H9 (cell line): ENCODE data around the gene PARP9. TPM values are rescaled to one million over a fixed set of nuclear protein-coding genes. Genes with fewer than 3 reads are reported as not detected.

ENCODE experiments used
- DNase-seq: peaks from one replicate; pipeline ENCODE4 v3.0.0-alpha.2; 2017
- H2AFZ ChIP-seq: one replicate; pipeline ENCODE4 v1.6.1; 2013; ENCODE audit warnings: mild to moderate bottlenecking, low read length, control low read depth, moderate library complexity
- H2AK5ac ChIP-seq: 2 replicates; pipeline ENCODE4 v1.6.1; 2013; ENCODE audit warnings: low read length, control low read depth, mixed read lengths; ENCODE audit not compliant: insufficient read length
- H2BK120ac ChIP-seq: one replicate; pipeline ENCODE4 v1.6.1; 2013; ENCODE audit warnings: low read depth, mild to moderate bottlenecking, low read length, control low read depth, inconsistent platforms; ENCODE audit not compliant: poor library complexity, severe bottlenecking
- H2BK12ac ChIP-seq: 2 replicates; pipeline ENCODE4 v1.6.1; 2013; ENCODE audit warnings: low read length, control low read depth, mixed read lengths, low read depth; ENCODE audit not compliant: insufficient read length
- H2BK15ac ChIP-seq: 2 replicates; pipeline ENCODE4 v1.6.1; 2013; ENCODE audit warnings: low read depth, low read length, control low read depth
- H2BK20ac ChIP-seq: one replicate; pipeline ENCODE4 v1.6.1; 2013; ENCODE audit warnings: low read depth, mild to moderate bottlenecking, low read length, control low read depth, inconsistent platforms; ENCODE audit not compliant: poor library complexity, severe bottlenecking
- H2BK5ac ChIP-seq: 2 replicates; pipeline ENCODE4 v1.6.1; 2013; ENCODE audit warnings: low read length, control low read depth, mixed read lengths; ENCODE audit not compliant: insufficient read length
- H3K14ac ChIP-seq: 2 replicates; pipeline ENCODE4 v1.6.1; 2013; ENCODE audit warnings: low read length, control low read depth; ENCODE audit not compliant: insufficient read depth
- H3K18ac ChIP-seq: 2 replicates; pipeline ENCODE4 v1.6.1; 2013; ENCODE audit warnings: low read depth, mild to moderate bottlenecking, mixed read lengths, low read length, control low read depth; ENCODE audit not compliant: insufficient read length
- H3K23ac ChIP-seq: 2 replicates; pipeline ENCODE4 v1.6.1; 2013; ENCODE audit warnings: low read length, control low read depth, mixed read lengths, low read depth; ENCODE audit not compliant: insufficient read length
- H3K23me2 ChIP-seq: 2 replicates; pipeline ENCODE4 v1.6.1; 2013; ENCODE audit warnings: low read depth, mild to moderate bottlenecking, mixed read lengths, low read length, control low read depth; ENCODE audit not compliant: insufficient read length, poor library complexity, severe bottlenecking
- H3K27ac ChIP-seq: 2 replicates; pipeline ENCODE4 v1.5.1; 2013; ENCODE audit warnings: low read length, control low read depth, mixed read lengths, low read depth; ENCODE audit not compliant: insufficient read length
- H3K27me3 ChIP-seq: 2 replicates; pipeline ENCODE4 v1.6.1; 2013; ENCODE audit warnings: low read length, control low read depth, inconsistent platforms; ENCODE audit not compliant: insufficient read depth
- H3K4ac ChIP-seq: 2 replicates; pipeline ENCODE4 v1.6.1; 2013; ENCODE audit warnings: low read depth, mild to moderate bottlenecking, control low read depth, inconsistent platforms, low read length, moderate library complexity
- H3K4me1 ChIP-seq: 2 replicates; pipeline ENCODE4 v1.6.1; 2013; ENCODE audit warnings: low read length, control low read depth, inconsistent platforms; ENCODE audit not compliant: insufficient read depth
- H3K4me2 ChIP-seq: 2 replicates; pipeline ENCODE4 v1.6.1; 2013; ENCODE audit warnings: low read length, control low read depth, mixed read lengths; ENCODE audit not compliant: insufficient read length, insufficient read depth
- H3K56ac ChIP-seq: 2 replicates; pipeline ENCODE4 v1.6.1; 2013; ENCODE audit warnings: low read depth, mild to moderate bottlenecking, mixed read lengths, low read length, control low read depth; ENCODE audit not compliant: insufficient read length
- H3K79me1 ChIP-seq: 2 replicates; pipeline ENCODE4 v1.6.1; 2013; ENCODE audit warnings: low read depth, mild to moderate bottlenecking, moderate library complexity, low read length, control low read depth, inconsistent platforms; ENCODE audit not compliant: insufficient read depth, poor library complexity, severe bottlenecking
- H3K79me2 ChIP-seq: 2 replicates; pipeline ENCODE4 v1.6.1; 2013; ENCODE audit warnings: low read length, control low read depth, inconsistent platforms; ENCODE audit not compliant: insufficient read depth
- H3K9ac ChIP-seq: 2 replicates; pipeline ENCODE4 v1.6.1; 2013; ENCODE audit warnings: low read length, control low read depth, mixed read lengths; ENCODE audit not compliant: insufficient read length; ENCODE audit errors: extremely low read depth
- H3K9me3 ChIP-seq: one replicate; pipeline ENCODE4 v1.6.1; 2013; ENCODE audit warnings: low read depth, low read length, inconsistent platforms; ENCODE audit not compliant: control insufficient read depth
- H3T11ph ChIP-seq: one replicate; pipeline ENCODE4 v1.6.1; 2013; ENCODE audit warnings: mild to moderate bottlenecking, low read length, control low read depth, inconsistent platforms
- H4K20me1 ChIP-seq: one replicate; pipeline ENCODE4 v1.6.1; 2013; ENCODE audit not compliant: control insufficient read depth, insufficient read length, insufficient read depth
- H4K5ac ChIP-seq: 2 replicates; pipeline ENCODE4 v1.6.1; 2013; ENCODE audit warnings: low read depth, mild to moderate bottlenecking, mixed read lengths, low read length, control low read depth; ENCODE audit not compliant: insufficient read length
- H4K8ac ChIP-seq: replicated peaks from 2 replicates; pipeline ENCODE4 v1.6.1; 2013; ENCODE audit warnings: low read length, control low read depth, mixed read lengths, low read depth; ENCODE audit not compliant: insufficient read length
- H4K91ac ChIP-seq: 2 replicates; pipeline ENCODE4 v1.6.1; 2013; ENCODE audit warnings: low read depth, mild to moderate bottlenecking, moderate library complexity, mixed read lengths, low read length, control low read depth; ENCODE audit not compliant: insufficient read length
- H3K27ac Mint-ChIP-seq, 3 experiments: 2 replicates in 2 of 3; 3 replicates in 1 of 3; pipeline ENCODE4 v1.8.0; 2020 to 2021; ENCODE audit warnings: mixed read lengths in 3 of 3, mild to moderate bottlenecking in 1 of 3, moderate library complexity in 1 of 3
- H3K27me3 Mint-ChIP-seq: 2 replicates; pipeline ENCODE4 v1.8.0; 2021; ENCODE audit warnings: low read depth, mild to moderate bottlenecking, moderate library complexity, mixed read lengths
- H3K36me3 Mint-ChIP-seq, 3 experiments: 2 replicates in 2 of 3; 3 replicates in 1 of 3; pipeline ENCODE4 v1.8.0; 2020 to 2021; ENCODE audit warnings: low read depth in 3 of 3, mixed read lengths in 3 of 3; ENCODE audit not compliant: insufficient read depth in 1 of 3
- H3K4me1 Mint-ChIP-seq, 2 experiments: 2 replicates each; pipeline ENCODE4 v1.8.0; 2020; ENCODE audit warnings: mixed read lengths in 2 of 2
- H3K4me3 Mint-ChIP-seq, 2 experiments: 2 replicates in 1 of 2; 3 replicates in 1 of 2; pipeline ENCODE4 v1.8.0; 2020 to 2021; ENCODE audit warnings: mild to moderate bottlenecking in 2 of 2, mixed read lengths in 2 of 2, moderate library complexity in 1 of 2
- H3K9me3 Mint-ChIP-seq, 2 experiments: 2 replicates in 1 of 2; 3 replicates in 1 of 2; pipeline ENCODE4 v1.8.0; 2020; ENCODE audit warnings: mild to moderate bottlenecking in 2 of 2, mixed read lengths in 2 of 2, moderate library complexity in 1 of 2
- WGBS: extraction: QIAGEN DNeasy Blood & Tissue Kit; methylation state at CpG from one replicate; pipeline ENCODE4 v1.1.7; 2013; ENCODE audit warnings: missing lambda C conversion rate, low lambda C conversion rate, mixed read lengths; ENCODE audit not compliant: insufficient read length; ENCODE audit errors: extremely low coverage; 5-methylcytosine and 5-hydroxymethylcytosine counted together
- total RNA-seq: library from RNA; stranded (reverse); gene quantifications from 2 replicates; pipeline ENCODE4 v1.2.1, GENCODE V29; 2021
- TF ChIP-seq, protein P1 (sequence below): fragments of 200-600 bp; sonication (generic); conservative IDR thresholded peaks from 3 replicates; pipeline ENCODE4 v1.8.0; 2021; ENCODE audit warnings: antibody characterized with exemption, mild to moderate bottlenecking

The PARP9 gene
- total RNA-seq, 1 experiment from 2014 or later, result 3.4 TPM

GRCh38 chr3:122538956-122539490, 25.1 kb downstream of the PARP9 start:
- Histone ChIP-seq H3K9ac (no peak overlapping the region), H3K4ac (no peak overlapping the region), H2BK12ac (no peak overlapping the region), H3K9me3 (no peaks in the 10 kb centered on the region), H2BK120ac (no peak overlapping the region), H3K23me2 (no peaks in the 10 kb centered on the region), H3K14ac (no peak overlapping the region), H4K5ac (no peak overlapping the region), H3K27ac (no peak overlapping the region), H4K8ac (no peak overlapping the region), H3K79me2 (no peaks in the 10 kb centered on the region), H2BK20ac (no peak overlapping the region), H2AFZ (no peak overlapping the region), H2BK5ac (no peak overlapping the region), H2AK5ac (no peak overlapping the region), H4K91ac (no peak overlapping the region), H3K56ac (no peak overlapping the region), H2BK15ac (no peak overlapping the region), H4K20me1 (no peaks in the 10 kb centered on the region), H3K79me1 (no peaks in the 10 kb centered on the region), H3K4me1 (peaks cover 3% of the 10 kb centered on the region; the same call in 1 of the 2 replicates), H3K27me3 (no peaks in the 10 kb centered on the region), H3K23ac (no peak overlapping the region), H3T11ph (no peak overlapping the region), H3K18ac (no peak overlapping the region), H3K4me2 (no peak overlapping the region)
- H3K4me1 Mint-ChIP-seq, result peaks cover 28% of the 10 kb centered on the region in 2 experiments
- no peaks in the 10 kb centered on the region for H3K27me3 Mint-ChIP-seq
- DNase-seq, result no peak
- no peaks in the 10 kb centered on the region for H3K36me3 Mint-ChIP-seq
- no peak overlapping the region for H3K4me3 Mint-ChIP-seq
- no peaks in the 10 kb centered on the region for H3K9me3 Mint-ChIP-seq
- no CpG with 5 or more reads among the region's 7 CpGs for WGBS
- TF ChIP-seq, protein P1, sequence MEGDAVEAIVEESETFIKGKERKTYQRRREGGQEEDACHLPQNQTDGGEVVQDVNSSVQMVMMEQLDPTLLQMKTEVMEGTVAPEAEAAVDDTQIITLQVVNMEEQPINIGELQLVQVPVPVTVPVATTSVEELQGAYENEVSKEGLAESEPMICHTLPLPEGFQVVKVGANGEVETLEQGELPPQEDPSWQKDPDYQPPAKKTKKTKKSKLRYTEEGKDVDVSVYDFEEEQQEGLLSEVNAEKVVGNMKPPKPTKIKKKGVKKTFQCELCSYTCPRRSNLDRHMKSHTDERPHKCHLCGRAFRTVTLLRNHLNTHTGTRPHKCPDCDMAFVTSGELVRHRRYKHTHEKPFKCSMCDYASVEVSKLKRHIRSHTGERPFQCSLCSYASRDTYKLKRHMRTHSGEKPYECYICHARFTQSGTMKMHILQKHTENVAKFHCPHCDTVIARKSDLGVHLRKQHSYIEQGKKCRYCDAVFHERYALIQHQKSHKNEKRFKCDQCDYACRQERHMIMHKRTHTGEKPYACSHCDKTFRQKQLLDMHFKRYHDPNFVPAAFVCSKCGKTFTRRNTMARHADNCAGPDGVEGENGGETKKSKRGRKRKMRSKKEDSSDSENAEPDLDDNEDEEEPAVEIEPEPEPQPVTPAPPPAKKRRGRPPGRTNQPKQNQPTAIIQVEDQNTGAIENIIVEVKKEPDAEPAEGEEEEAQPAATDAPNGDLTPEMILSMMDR, result no peak
- H3K27ac Mint-ChIP-seq, result no peak overlapping the region; a peak in 1 of 7 replicates
